GM12878 (cell line): Measurements from ENCODE around the gene OTOF. TPM values are rescaled to one million over a fixed set of nuclear protein-coding genes. Genes with fewer than 3 reads are reported as not detected.

Source experiments
- ATAC-seq: fragments of 200-7000 bp; cut with Tn5 transposase; 3 replicates; pipeline ENCODE4 v1.9.1; 2020; ENCODE audit warnings: mild to moderate bottlenecking, moderate library complexity
- BruUV-seq: library from RNA; stranded (reverse); fragments of 400-500 nt; replicated peaks from 2 replicates; lab custom pipeline; 2021; lab: Mats Ljungman, UMichigan
- CTCF ChIA-PET: fragments of 300-600 bp; sonication (Branson Sonifier 250); formaldehyde crosslinking; extraction: SDS; loops from one replicate; lab custom pipeline; 2021; ENCODE audit warnings: inconsistent platforms; lab: Yijun Ruan, JAX
- POLR2A ChIA-PET: fragments of 350-600 bp; formaldehyde crosslinking; extraction: SDS; loops from one replicate; lab custom pipeline; 2021; ENCODE audit warnings: inconsistent platforms; lab: Charles Lee
- RAD21 ChIA-PET: fragments of 300-600 bp; sonication (Branson Sonifier 250); formaldehyde crosslinking; loops from one replicate; lab custom pipeline; 2023; ENCODE audit warnings: antibody characterized with exemption; ENCODE audit not compliant: unreplicated experiment; lab: Charles Lee
- SMC1A ChIA-PET: fragments of 300-600 bp; sonication (Branson Sonifier 250); formaldehyde crosslinking; loops from one replicate; lab custom pipeline; 2023; ENCODE audit not compliant: unreplicated experiment, uncharacterized antibody; lab: Charles Lee
- DNase-seq: peaks from one replicate; pipeline ENCODE4 v3.0.0-alpha.2; 2011; ENCODE audit warnings: low read depth, low spot score
- FAIRE-seq: peaks from 3 replicates; lab custom pipeline; 2011; peaks lifted over from hg19 to GRCh38; lab: Jason Lieb, UNC
- H2AFZ ChIP-seq: 2 replicates; pipeline ENCODE4 v1.6.0; 2011; ENCODE audit warnings: low read depth, low read length, control low read depth; ENCODE audit not compliant: control insufficient read depth
- H3K27ac ChIP-seq: 2 replicates; pipeline ENCODE4 v1.5.1; 2011; ENCODE audit warnings: control low read depth; ENCODE audit not compliant: control insufficient read depth, insufficient read depth
- H3K27me3 ChIP-seq, 2 experiments: replicated peaks in 1 of 2; 2 replicates each; pipeline versions ENCODE4 v1.6.0 to v1.6.1; 2011; ENCODE audit warnings: low read length in 1 of 2; ENCODE audit not compliant: control insufficient read depth in 2 of 2, insufficient read depth in 2 of 2
- H3K36me3 ChIP-seq, 2 experiments: 2 replicates each; pipeline ENCODE4 v1.5.1; 2011; ENCODE audit warnings: low read length in 1 of 2; ENCODE audit not compliant: control insufficient read depth in 2 of 2, insufficient read depth in 2 of 2
- H3K4me1 ChIP-seq: 2 replicates; pipeline ENCODE4 v1.6.1; 2011; ENCODE audit warnings: mild to moderate bottlenecking, low read length, moderate library complexity, mixed read lengths; ENCODE audit not compliant: control insufficient read depth, insufficient read depth
- H3K4me2 ChIP-seq: 2 replicates; pipeline ENCODE4 v1.6.0; 2011; ENCODE audit warnings: control low read depth; ENCODE audit not compliant: control insufficient read depth, insufficient read depth
- H3K4me3 ChIP-seq: fragments of 200-600 bp; sonication (generic); 2 replicates; pipeline ENCODE4 v1.5.1; 2016
- H3K79me2 ChIP-seq: 2 replicates; pipeline ENCODE4 v1.6.0; 2011; ENCODE audit warnings: low read length; ENCODE audit not compliant: control insufficient read depth, insufficient read depth
- H3K9ac ChIP-seq: 2 replicates; pipeline ENCODE4 v1.8.0; 2011; ENCODE audit warnings: low read length, control low read depth, mixed read lengths; ENCODE audit not compliant: control insufficient read depth, insufficient read depth
- H3K9me3 ChIP-seq: replicated peaks from 3 replicates; pipeline ENCODE4 v1.5.1; 2011; ENCODE audit warnings: mild to moderate bottlenecking, low read length; ENCODE audit not compliant: control insufficient read depth, insufficient read depth
- H4K20me1 ChIP-seq: 2 replicates; pipeline ENCODE4 v1.6.0; 2011; ENCODE audit not compliant: control insufficient read depth, insufficient read depth
- ASH2L ChIP-seq: fragments of 300-600, 200-600 bp; sonication (generic); IDR thresholded peaks from 2 replicates; pipeline ENCODE4 v1.6.1; 2017; ENCODE audit warnings: low read depth, mild to moderate bottlenecking, borderline replicate concordance
- BCL11A ChIP-seq: IDR thresholded peaks from 2 replicates; pipeline ENCODE4 v1.6.1; 2011; ENCODE audit warnings: low read depth, low read length
- CHD2 ChIP-seq: IDR thresholded peaks from 2 replicates; pipeline ENCODE4 v1.6.1; 2011; ENCODE audit warnings: low read depth, low read length, improper control_type of control experiment, borderline replicate concordance
- IRF3 ChIP-seq: fragments of 450-650 bp; IDR thresholded peaks from 2 replicates; pipeline ENCODE4 v1.6.1; 2014; ENCODE audit warnings: mild to moderate bottlenecking
- NR2F1 ChIP-seq: fragments of 450-650 bp; conservative IDR thresholded peaks from 2 replicates; pipeline ENCODE4 v1.6.1; 2017; ENCODE audit warnings: mild to moderate bottlenecking
- PAX5 ChIP-seq: IDR thresholded peaks from 2 replicates; pipeline ENCODE4 v1.6.1; 2011; ENCODE audit warnings: low read depth, low read length, borderline replicate concordance
- PML ChIP-seq: IDR thresholded peaks from 2 replicates; pipeline ENCODE4 v1.6.1; 2012; ENCODE audit warnings: low read length, inconsistent platforms
- RAD21 ChIP-seq: IDR thresholded peaks from 2 replicates; pipeline ENCODE4 v1.6.1; 2011; ENCODE audit warnings: mild to moderate bottlenecking, low read depth, low read length, moderate library complexity; ENCODE audit not compliant: insufficient read depth
- RCOR1 ChIP-seq: conservative IDR thresholded peaks from 2 replicates; pipeline ENCODE4 v1.6.1; 2012; ENCODE audit warnings: low read depth, low read length, improper control_type of control experiment
- REST ChIP-seq: IDR thresholded peaks from 2 replicates; pipeline ENCODE4 v1.6.1; 2012; ENCODE audit warnings: mild to moderate bottlenecking, low read depth, low read length
- RFX5 ChIP-seq: IDR thresholded peaks from 2 replicates; pipeline ENCODE4 v1.6.1; 2011; ENCODE audit warnings: low read depth, low read length, improper control_type of control experiment
- SMARCA5 ChIP-seq: fragments of 450-650 bp; IDR thresholded peaks from 2 replicates; pipeline ENCODE4 v1.6.1; 2017; ENCODE audit warnings: mild to moderate bottlenecking
- TBL1XR1 ChIP-seq: IDR thresholded peaks from 2 replicates; pipeline ENCODE4 v1.6.1; 2012; ENCODE audit warnings: low read depth, low read length, improper control_type of control experiment
- TCF12 ChIP-seq: IDR thresholded peaks from 2 replicates; pipeline ENCODE4 v1.6.1; 2011; ENCODE audit warnings: low read depth, mild to moderate bottlenecking, low read length
- WRNIP1 ChIP-seq: IDR thresholded peaks from 2 replicates; pipeline ENCODE4 v1.6.1; 2011; ENCODE audit warnings: low read depth, low read length, improper control_type of control experiment, borderline replicate concordance
- WGBS: methylation state at CpG from one replicate; pipeline ENCODE4 v1.1.6; 2016; ENCODE audit warnings: low lambda C conversion rate; ENCODE audit not compliant: insufficient replicate concordance, insufficient coverage; ENCODE audit errors: missing lambda C conversion rate; 5-methylcytosine and 5-hydroxymethylcytosine counted together
- in situ Hi-C: fragments of 300-500 bp; cut with MboI; formaldehyde crosslinking; loops from 9 replicates; pipeline ENCODE4 v1.14.3; 2018; ENCODE audit warnings: mixed read lengths
- intact Hi-C: fragments of 100-400 bp; cut with micrococcal nuclease; formaldehyde crosslinking; loops from one replicate; pipeline ENCODE4 v1.14.2; 2022; ENCODE audit not compliant: unreplicated experiment
- polyA plus RNA-seq, 11 experiments: library from polyadenylated mRNA; depleted of rRNA in 4 of 11; unstranded in 6 of 11; stranded (reverse) in 5 of 11; fragments of >200 nt; fragmentation: Nextera tagmentation in 4 of 11; fragmentation: Illumina TruSeq in 1 of 11; extraction: Ambion mirVana in 4 of 11; extraction: Trizol in 1 of 11; gene quantifications; 1 replicate in 1 of 11; 2 replicates in 10 of 11; pipeline versions ENCODE4 v1.2.1 to v1.2.3, GENCODE V29; 2011 to 2016; ENCODE audit warnings: inconsistent platforms in 2 of 11, missing spikeins in 2 of 11, low read depth in 1 of 11
- total RNA-seq, 4 experiments: library from RNA; depleted of rRNA in 3 of 4; stranded (reverse); fragments of >200 nt in 3 of 4; fragmentation: Illumina TruSeq in 1 of 4; extraction: Trizol in 1 of 4; gene quantifications; 2 replicates each; pipeline versions ENCODE4 v1.2.1 to v1.2.3, GENCODE V29; 2013 to 2021
- TF ChIP-seq, protein P1 (sequence below): fragments of 450-650 bp; IDR thresholded peaks from 2 replicates; pipeline ENCODE4 v1.6.1; 2017; ENCODE audit warnings: low read depth, mild to moderate bottlenecking, moderate library complexity
- TF ChIP-seq, protein P2 (sequence below): fragments of 150-350 bp; IDR thresholded peaks from 2 replicates; pipeline ENCODE4 v1.6.1; 2016; ENCODE audit warnings: low read depth, low read length

The OTOF gene
- total and polyA plus RNA-seq, 10 of the 15 experiments (the other 5 are each of a cell fraction or from before 2014, with no cell fraction given): under 0.01 to 0.31 (median 0.07) TPM; not detected in 6

DNA sequence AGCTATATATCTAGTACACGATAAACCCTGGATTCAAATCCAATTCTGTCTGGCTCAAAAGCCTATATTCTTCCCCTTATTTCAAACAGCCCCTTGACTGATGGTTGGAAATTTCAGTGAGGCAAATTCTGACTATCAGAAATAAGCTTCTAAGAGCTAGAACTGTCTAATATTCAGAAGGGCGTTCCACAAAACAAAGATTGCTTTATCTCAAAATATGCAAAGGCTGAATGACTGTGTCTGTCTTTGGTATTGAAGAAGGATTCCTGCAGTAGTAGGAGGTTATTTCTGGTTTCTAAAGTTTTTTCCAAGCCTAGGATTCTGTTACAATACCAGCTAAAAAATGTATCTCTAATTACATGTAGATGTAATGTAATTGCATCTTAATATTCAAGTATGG, 45.1 kb downstream of the OTOF start:
- no peaks in the 10 kb centered on the region for H3K4me1 ChIP-seq
- RAD21 ChIA-PET: no interaction called here
- no peak overlapping the region for H3K4me2 ChIP-seq
- DNase-seq (no peak), FAIRE-seq (no peak), ATAC-seq (no peak)
- H3K36me3 ChIP-seq: no peaks in the 10 kb centered on the region
- WGBS: 28% methylated on average over 2 of the region's 2 CpGs
- intact Hi-C loops (no loop called here), in situ Hi-C loops (no loop called here)
- SMC1A ChIA-PET: no interaction called here
- POLR2A ChIA-PET: no interaction called here
- no peaks in the 10 kb centered on the region for H3K79me2 ChIP-seq
- H3K9me3 ChIP-seq: no peaks in the 10 kb centered on the region
- H4K20me1 ChIP-seq: no peaks in the 10 kb centered on the region
- no peak overlapping the region for H3K4me3 ChIP-seq
- no TSS peak for BruUV-seq
- no peak overlapping the region for H3K27ac ChIP-seq
- CTCF ChIA-PET: interaction anchor here (1.7 kb wide), 1 partner anchor 11 kb away, joined by 3 read pairs; no protein-coding TSS in a partner anchor
- no peak overlapping the region for H2AFZ ChIP-seq
- H3K9ac ChIP-seq: no peak overlapping the region
- TF ChIP-seq ASH2L (no peak), SMARCA5 (no peak), RAD21 (no peak), RCOR1 (no peak), TBL1XR1 (no peak), WRNIP1 (no peak), PML (no peak), REST (no peak), BCL11A (no peak), TCF12 (no peak), CHD2 (no peak), NR2F1 (no peak), PAX5 (no peak), IRF3 (no peak), RFX5 (no peak)
- TF ChIP-seq, protein P1, sequence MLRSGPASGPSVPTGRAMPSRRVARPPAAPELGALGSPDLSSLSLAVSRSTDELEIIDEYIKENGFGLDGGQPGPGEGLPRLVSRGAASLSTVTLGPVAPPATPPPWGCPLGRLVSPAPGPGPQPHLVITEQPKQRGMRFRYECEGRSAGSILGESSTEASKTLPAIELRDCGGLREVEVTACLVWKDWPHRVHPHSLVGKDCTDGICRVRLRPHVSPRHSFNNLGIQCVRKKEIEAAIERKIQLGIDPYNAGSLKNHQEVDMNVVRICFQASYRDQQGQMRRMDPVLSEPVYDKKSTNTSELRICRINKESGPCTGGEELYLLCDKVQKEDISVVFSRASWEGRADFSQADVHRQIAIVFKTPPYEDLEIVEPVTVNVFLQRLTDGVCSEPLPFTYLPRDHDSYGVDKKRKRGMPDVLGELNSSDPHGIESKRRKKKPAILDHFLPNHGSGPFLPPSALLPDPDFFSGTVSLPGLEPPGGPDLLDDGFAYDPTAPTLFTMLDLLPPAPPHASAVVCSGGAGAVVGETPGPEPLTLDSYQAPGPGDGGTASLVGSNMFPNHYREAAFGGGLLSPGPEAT: no peak
- TF ChIP-seq, protein P2, sequence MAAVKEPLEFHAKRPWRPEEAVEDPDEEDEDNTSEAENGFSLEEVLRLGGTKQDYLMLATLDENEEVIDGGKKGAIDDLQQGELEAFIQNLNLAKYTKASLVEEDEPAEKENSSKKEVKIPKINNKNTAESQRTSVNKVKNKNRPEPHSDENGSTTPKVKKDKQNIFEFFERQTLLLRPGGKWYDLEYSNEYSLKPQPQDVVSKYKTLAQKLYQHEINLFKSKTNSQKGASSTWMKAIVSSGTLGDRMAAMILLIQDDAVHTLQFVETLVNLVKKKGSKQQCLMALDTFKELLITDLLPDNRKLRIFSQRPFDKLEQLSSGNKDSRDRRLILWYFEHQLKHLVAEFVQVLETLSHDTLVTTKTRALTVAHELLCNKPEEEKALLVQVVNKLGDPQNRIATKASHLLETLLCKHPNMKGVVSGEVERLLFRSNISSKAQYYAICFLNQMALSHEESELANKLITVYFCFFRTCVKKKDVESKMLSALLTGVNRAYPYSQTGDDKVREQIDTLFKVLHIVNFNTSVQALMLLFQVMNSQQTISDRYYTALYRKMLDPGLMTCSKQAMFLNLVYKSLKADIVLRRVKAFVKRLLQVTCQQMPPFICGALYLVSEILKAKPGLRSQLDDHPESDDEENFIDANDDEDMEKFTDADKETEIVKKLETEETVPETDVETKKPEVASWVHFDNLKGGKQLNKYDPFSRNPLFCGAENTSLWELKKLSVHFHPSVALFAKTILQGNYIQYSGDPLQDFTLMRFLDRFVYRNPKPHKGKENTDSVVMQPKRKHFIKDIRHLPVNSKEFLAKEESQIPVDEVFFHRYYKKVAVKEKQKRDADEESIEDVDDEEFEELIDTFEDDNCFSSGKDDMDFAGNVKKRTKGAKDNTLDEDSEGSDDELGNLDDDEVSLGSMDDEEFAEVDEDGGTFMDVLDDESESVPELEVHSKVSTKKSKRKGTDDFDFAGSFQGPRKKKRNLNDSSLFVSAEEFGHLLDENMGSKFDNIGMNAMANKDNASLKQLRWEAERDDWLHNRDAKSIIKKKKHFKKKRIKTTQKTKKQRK: no peak
- H3K27me3 ChIP-seq: 0 out of 4 replicates have a peak, but pooled peaks cover 0 to 2% of the 10 kb centered on the region in 2 experiments
